ENCODE data around the gene DBT. TPM values are rescaled to one million over a fixed set of nuclear protein-coding genes. Genes with fewer than 3 reads are reported as not detected.

Gene DBT
- total and polyA plus RNA-seq, 3 donors from 2014 or later, result 5.9 to 6.4 (median 6.1) TPM

GRCh38 chr1:100232156-100232555 lies 17.5 kb downstream of the DBT start:
- intact Hi-C loops (cut with DNase I; ENCODE audit: low total_unique reads), result no loop called here
- Histone ChIP-seq H3K27ac (no peak overlapping the region), H3K9me3 (no peaks in the 10 kb centered on the region), H3K4me1 (no peaks in the 10 kb centered on the region), H3K36me3 (ENCODE audit: low read depth, missing control alignments) (no peaks in the 10 kb centered on the region), H3K4me3 (no peak overlapping the region), H3K27me3 (no peaks in the 10 kb centered on the region)
- no peak for TF ChIP-seq CTCF (IDR thresholded peaks at IDR 0.05)
- no peak for TF ChIP-seq POLR2A (IDR thresholded peaks at IDR 0.05)
- WGBS, 2 donors, result 92 to 96% methylated on average over 1 of the region's 1 CpG
- no peak for DNase-seq

GRCh38 chr1:100231721-100232120 lies 17.9 kb downstream of the DBT start:
- H3K27ac ChIP-seq, result no peak overlapping the region
- intact Hi-C loops (cut with DNase I; ENCODE audit: low total_unique reads), result no loop called here
- H3K4me1 ChIP-seq, result no peaks in the 10 kb centered on the region
- 88 to 94% methylated on average over 2 of the region's 2 CpGs for WGBS, 2 donors
- TF ChIP-seq POLR2A (IDR thresholded peaks at IDR 0.05) (no peak), CTCF (IDR thresholded peaks at IDR 0.05) (no peak)
- H3K27me3 ChIP-seq, result no peaks in the 10 kb centered on the region
- no peak for DNase-seq
- H3K9me3 ChIP-seq, result no peaks in the 10 kb centered on the region
- H3K4me3 ChIP-seq, result no peak overlapping the region
- H3K36me3 ChIP-seq (ENCODE audit: low read depth, missing control alignments), result no peaks in the 10 kb centered on the region

- H3K27ac ChIP-seq, result no peak overlapping the region
- intact Hi-C loops (cut with DNase I; ENCODE audit: low total_unique reads), result no loop called here
- TF ChIP-seq POLR2A (IDR thresholded peaks at IDR 0.05), result no peak
- TF ChIP-seq CTCF (IDR thresholded peaks at IDR 0.05), result no peak
- no peaks in the 10 kb centered on the region for H3K9me3 ChIP-seq
- H3K4me1 ChIP-seq, result no peaks in the 10 kb centered on the region
- WGBS, 2 donors, result 83 to 88% methylated on average over 2 of the region's 2 CpGs
- H3K36me3 ChIP-seq (ENCODE audit: low read depth, missing control alignments), result no peaks in the 10 kb centered on the region
- H3K27me3 ChIP-seq, result no peaks in the 10 kb centered on the region
- DNase-seq, result no peak
- no peak overlapping the region for H3K4me3 ChIP-seq
Measured at GRCh38 chr1:100230765-100231164, 18.9 kb downstream of the DBT start.

- Histone ChIP-seq H3K27ac (no peak overlapping the region), H3K36me3 (ENCODE audit: low read depth, missing control alignments) (no peaks in the 10 kb centered on the region), H3K9me3 (no peaks in the 10 kb centered on the region), H3K4me1 (no peaks in the 10 kb centered on the region), H3K4me3 (no peak overlapping the region), H3K27me3 (no peaks in the 10 kb centered on the region)
- WGBS, 2 donors, result 65 to 71% methylated on average over 4 of the region's 4 CpGs
- DNase-seq, result no peak
- intact Hi-C loops (cut with DNase I; ENCODE audit: low total_unique reads), result no loop called here
- TF ChIP-seq CTCF (IDR thresholded peaks at IDR 0.05) (no peak), POLR2A (IDR thresholded peaks at IDR 0.05) (no peak)
Measured at GRCh38 chr1:100229681-100230443, 19.8 kb downstream of the DBT start.

GRCh38 chr1:100222428-100222827 lies 27.2 kb downstream of the DBT start:
- no peaks in the 10 kb centered on the region for H3K9me3 ChIP-seq
- H3K27ac ChIP-seq, result no peak overlapping the region
- no peak for DNase-seq
- intact Hi-C loops (cut with DNase I; ENCODE audit: low total_unique reads), result no loop called here
- no peak overlapping the region for H3K4me3 ChIP-seq
- no peaks in the 10 kb centered on the region for H3K27me3 ChIP-seq
- TF ChIP-seq CTCF (IDR thresholded peaks at IDR 0.05) (no peak), POLR2A (IDR thresholded peaks at IDR 0.05) (no peak)
- H3K4me1 ChIP-seq, result no peaks in the 10 kb centered on the region
- H3K36me3 ChIP-seq (ENCODE audit: low read depth, missing control alignments), result no peaks in the 10 kb centered on the region

Data from testis (tissue), 3 donors.